Activated CD4-positive, CD25-positive, alpha-beta regulatory T cell treated with anti-CD3 and anti-CD28 coated beads, Interleukin-2, amount 50 U/mL, for 72 hours (primary cell): ENCODE results near the gene PAPPA2.
A peak's percentile ranks its signal among the peaks of the same experiment; 100 is the strongest.

Experiments
- DNase-seq: peaks from one replicate; pipeline ENCODE4 v3.0.0; 2021

Gene PAPPA2

GRCh38 chr1:176877557-176877956 lies 414.6 kb downstream of the PAPPA2 start:
- no peak for DNase-seq

- DNase-seq = no peak
Observed at GRCh38 chr1:176878750-176879536, 416.0 kb downstream of the PAPPA2 start.

- no peak for DNase-seq
Observed at GRCh38 chr1:176879784-176880620, 417.0 kb downstream of the PAPPA2 start.

- peak; percentile 52 for DNase-seq
Observed at GRCh38 chr1:176880955-176881595, 418.1 kb downstream of the PAPPA2 start.

GRCh38 chr1:176884286-176884685 lies 421.3 kb downstream of the PAPPA2 start:
- no peak for DNase-seq

- DNase-seq = no peak
Observed at GRCh38 chr1:176884911-176885310, 421.9 kb downstream of the PAPPA2 start.

- DNase-seq = no peak
Observed at GRCh38 chr1:176885341-176885740, 422.4 kb downstream of the PAPPA2 start.

GRCh38 chr1:176885751-176886150 lies 422.8 kb downstream of the PAPPA2 start:
- no peak for DNase-seq

GRCh38 chr1:176888471-176889032 lies 425.6 kb downstream of the PAPPA2 start:
- DNase-seq = no peak

GRCh38 chr1:176893625-176894352 lies 430.8 kb downstream of the PAPPA2 start:
- no peak for DNase-seq

- no peak for DNase-seq
Observed at GRCh38 chr1:176894450-176894849, 431.5 kb downstream of the PAPPA2 start.
